ENCODE data around the gene FAS. TPM values are rescaled to one million over a fixed set of nuclear protein-coding genes. Genes with fewer than 3 reads are reported as not detected.

FAS gene
- total RNA-seq, 1 donor from 2014 or later, result 6.3 TPM

GRCh38 chr10:88987840-88988239, 2.8 kb upstream of the FAS start:
- DNase-seq (ENCODE audit: low spot score in 2 of 2, unreplicated experiment in 2 of 2), result no peak
- no peak overlapping the region for H3K27ac Mint-ChIP-seq
- no peaks in the 10 kb centered on the region for H3K36me3 Mint-ChIP-seq
- no peak overlapping the region for H3K4me3 Mint-ChIP-seq
- TF ChIP-seq CTCF (IDR thresholded peaks at IDR 0.05; ENCODE audit: unreplicated experiment), result no peak
- H3K9me3 Mint-ChIP-seq, result no peaks in the 10 kb centered on the region
- H3K27me3 Mint-ChIP-seq (ENCODE audit: low read depth), result peaks cover 7% of the 10 kb centered on the region
- H3K4me1 Mint-ChIP-seq, result peaks cover 33% of the 10 kb centered on the region

- no peak overlapping the region for H3K27ac Mint-ChIP-seq
- H3K4me3 Mint-ChIP-seq, result peak overlapping the region; percentile 85
- H3K36me3 Mint-ChIP-seq, result no peaks in the 10 kb centered on the region
- peaks cover 28% of the 10 kb centered on the region for H3K4me1 Mint-ChIP-seq
- H3K27me3 Mint-ChIP-seq (ENCODE audit: low read depth), result peaks cover 7% of the 10 kb centered on the region
- no peaks in the 10 kb centered on the region for H3K9me3 Mint-ChIP-seq
- DNase-seq (ENCODE audit: low spot score in 2 of 2, unreplicated experiment in 2 of 2), result no peak
- no peak for TF ChIP-seq CTCF (IDR thresholded peaks at IDR 0.05; ENCODE audit: unreplicated experiment)
Observed at GRCh38 chr10:88989423-88989822, 1.2 kb upstream of the FAS start.

- DNase-seq (ENCODE audit: low spot score in 2 of 2, unreplicated experiment in 2 of 2), result no peak
- Mint-ChIP-seq H3K9me3 (no peaks in the 10 kb centered on the region), H3K36me3 (no peaks in the 10 kb centered on the region), H3K27me3 (ENCODE audit: low read depth) (peaks cover 7% of the 10 kb centered on the region), H3K4me3 (peak overlapping the region; percentile 85), H3K4me1 (peaks cover 28% of the 10 kb centered on the region), H3K27ac (peak overlapping the region; percentile 91)
- TF ChIP-seq CTCF (IDR thresholded peaks at IDR 0.05; ENCODE audit: unreplicated experiment), result no peak
Observed at GRCh38 chr10:88989824-88990383, 694 bp upstream of the FAS start.

- peak overlapping the region; percentile 91 for H3K27ac Mint-ChIP-seq
- H3K9me3 Mint-ChIP-seq, result no peaks in the 10 kb centered on the region
- H3K27me3 Mint-ChIP-seq (ENCODE audit: low read depth), result peaks cover 7% of the 10 kb centered on the region
- peaks cover 28% of the 10 kb centered on the region for H3K4me1 Mint-ChIP-seq
- peak; percentile 25 to 54 for DNase-seq (ENCODE audit: low spot score in 2 of 2, unreplicated experiment in 2 of 2)
- no peaks in the 10 kb centered on the region for H3K36me3 Mint-ChIP-seq
- TF ChIP-seq CTCF (IDR thresholded peaks at IDR 0.05; ENCODE audit: unreplicated experiment), result no peak
- peak overlapping the region; percentile 85 for H3K4me3 Mint-ChIP-seq
Observed at GRCh38 chr10:88991161-88991898, 732 bp downstream of the FAS start.

- Mint-ChIP-seq H3K27ac (peak overlapping the region; percentile 91), H3K4me1 (peaks cover 28% of the 10 kb centered on the region)
- DNase-seq (ENCODE audit: low spot score in 2 of 2, unreplicated experiment in 2 of 2), result no peak
Observed at GRCh38 chr10:88991899-88992320, 1.3 kb downstream of the FAS start.

More at GRCh38 chr10:88991899-88992320, 1.3 kb downstream of the FAS start:
- H3K36me3 Mint-ChIP-seq, result no peaks in the 10 kb centered on the region
- H3K4me3 Mint-ChIP-seq, result peak overlapping the region; percentile 85
- H3K27me3 Mint-ChIP-seq (ENCODE audit: low read depth), result peaks cover 7% of the 10 kb centered on the region
- no peak for TF ChIP-seq CTCF (IDR thresholded peaks at IDR 0.05; ENCODE audit: unreplicated experiment)
- H3K9me3 Mint-ChIP-seq, result no peaks in the 10 kb centered on the region
